ENCODE results near the gene ANGPTL2.
"Not testable (repeated sequence)": the region's sequence is repeated elsewhere in the genome, so short reads cannot be mapped to it uniquely, and the experiment has no call there.

ANGPTL2 gene

GRCh38 chr9:127154390-127155191 lies 32.2 kb upstream of the ANGPTL2 start:
- DNase-seq, result no peak

- DNase-seq, result no peak
Observed at GRCh38 chr9:127154003-127154389, 31.6 kb upstream of the ANGPTL2 start.

- DNase-seq, result no peak
Observed at GRCh38 chr9:127153501-127153900, 31.1 kb upstream of the ANGPTL2 start.

- DNase-seq, result no peak
Observed at GRCh38 chr9:127149463-127150390, 27.3 kb upstream of the ANGPTL2 start.

GRCh38 chr9:127149010-127149409 lies 26.6 kb upstream of the ANGPTL2 start:
- DNase-seq, result no peak

- DNase-seq, result no peak
Observed at GRCh38 chr9:127148014-127148413, 25.6 kb upstream of the ANGPTL2 start.

- DNase-seq, result no peak
Observed at GRCh38 chr9:127147251-127147650, 24.8 kb upstream of the ANGPTL2 start.

GRCh38 chr9:127146841-127147240 lies 24.4 kb upstream of the ANGPTL2 start:
- not testable (repeated sequence) for DNase-seq

- DNase-seq, result no peak
Observed at GRCh38 chr9:127144670-127145445, 22.4 kb upstream of the ANGPTL2 start.

GRCh38 chr9:127143920-127144465 lies 21.6 kb upstream of the ANGPTL2 start:
- no peak for DNase-seq

GRCh38 chr9:127142931-127143464 lies 20.6 kb upstream of the ANGPTL2 start:
- DNase-seq, result no peak

GRCh38 chr9:127142291-127142690 lies 19.9 kb upstream of the ANGPTL2 start:
- no peak for DNase-seq

- no peak for DNase-seq
Observed at GRCh38 chr9:127140842-127141675, 18.6 kb upstream of the ANGPTL2 start.

- DNase-seq, result no peak
Observed at GRCh38 chr9:127140181-127140580, 17.7 kb upstream of the ANGPTL2 start.

GRCh38 chr9:127139775-127140174 lies 17.3 kb upstream of the ANGPTL2 start:
- DNase-seq, result no peak

GRCh38 chr9:127139071-127139731 lies 16.8 kb upstream of the ANGPTL2 start:
- no peak for DNase-seq

GRCh38 chr9:127138444-127138843 lies 16.0 kb upstream of the ANGPTL2 start:
- no peak for DNase-seq

GRCh38 chr9:127137640-127138360 lies 15.4 kb upstream of the ANGPTL2 start:
- DNase-seq, result no peak

- DNase-seq, result no peak
Observed at GRCh38 chr9:127136880-127137639, 14.6 kb upstream of the ANGPTL2 start.
